IMR-90 (cell line): ENCODE data around the gene C1QL4. TPM values are rescaled to one million over a fixed set of nuclear protein-coding genes. Genes with fewer than 3 reads are reported as not detected.
"Not testable (repeated sequence)": the region's sequence is repeated elsewhere in the genome, so short reads cannot be mapped to it uniquely, and the experiment has no call there.

Experiments used
- ATAC-seq: fragments of 200-7000 bp; cut with Tn5 transposase; 2 replicates; pipeline ENCODE4 v1.9.1; 2020; ENCODE audit warnings: low read depth, mild to moderate bottlenecking, moderate library complexity
- BruUV-seq: library from RNA; stranded (reverse); fragments of 400-500 nt; replicated peaks from 2 replicates; lab custom pipeline; 2021; lab: Mats Ljungman, UMichigan
- CTCF ChIA-PET: fragments of 300-600 bp; formaldehyde crosslinking; extraction: SDS; loops from one replicate; lab custom pipeline; 2021; ENCODE audit warnings: antibody characterized with exemption; lab: Yijun Ruan, JAX
- POLR2A ChIA-PET: fragments of 300-600 bp; sonication (Branson Sonifier 250); formaldehyde crosslinking; loops from one replicate; lab custom pipeline; 2022; ENCODE audit warnings: antibody characterized with exemption; ENCODE audit not compliant: unreplicated experiment; lab: Charles Lee
- DNase-seq: peaks from one replicate; pipeline ENCODE4 v3.0.0; 2013
- H2AFZ ChIP-seq: replicated peaks from 2 replicates; pipeline ENCODE3; 2013; ENCODE audit warnings: low read length, mild to moderate bottlenecking; ENCODE audit not compliant: poor library complexity
- H2AK5ac ChIP-seq: 2 replicates; pipeline ENCODE4 v1.6.1; 2013; ENCODE audit warnings: low read depth, low read length, inconsistent platforms
- H2AK9ac ChIP-seq: replicated peaks from 2 replicates; pipeline ENCODE3; 2013; ENCODE audit warnings: mild to moderate bottlenecking, low read depth, low read length, moderate library complexity; ENCODE audit not compliant: poor library complexity
- H2BK120ac ChIP-seq: 2 replicates; pipeline ENCODE4 v1.6.1; 2013; ENCODE audit warnings: low read depth, low read length, inconsistent platforms
- H2BK15ac ChIP-seq: 3 replicates; pipeline ENCODE4 v1.6.1; 2013; ENCODE audit warnings: low read depth, low read length, inconsistent platforms
- H2BK20ac ChIP-seq: 2 replicates; pipeline ENCODE4 v1.6.1; 2013; ENCODE audit warnings: low read depth, mild to moderate bottlenecking, inconsistent platforms, low read length, moderate library complexity
- H2BK5ac ChIP-seq: 2 replicates; pipeline ENCODE4 v1.6.1; 2013; ENCODE audit warnings: mild to moderate bottlenecking, low read depth, low read length, inconsistent platforms; ENCODE audit not compliant: poor library complexity, severe bottlenecking
- H3K14ac ChIP-seq: replicated peaks from 2 replicates; pipeline ENCODE4 v1.6.1; 2013; ENCODE audit warnings: low read depth, low read length, inconsistent platforms
- H3K18ac ChIP-seq: 2 replicates; pipeline ENCODE4 v1.6.1; 2013; ENCODE audit warnings: low read depth, low read length, control low read depth
- H3K23ac ChIP-seq: 2 replicates; pipeline ENCODE4 v1.6.1; 2013; ENCODE audit warnings: low read depth, low read length, inconsistent platforms
- H3K27ac ChIP-seq: 2 replicates; pipeline ENCODE4 v1.5.1; 2013; ENCODE audit warnings: mild to moderate bottlenecking, control low read depth, low read length; ENCODE audit not compliant: insufficient read depth
- H3K27me3 ChIP-seq: 2 replicates; pipeline ENCODE4 v1.6.1; 2013; ENCODE audit warnings: low read length; ENCODE audit not compliant: control insufficient read depth, insufficient read depth
- H3K36me3 ChIP-seq: 2 replicates; pipeline ENCODE4 v1.6.1; 2013; ENCODE audit warnings: low read length, mixed read lengths; ENCODE audit not compliant: control insufficient read depth, insufficient read depth
- H3K4ac ChIP-seq: 2 replicates; pipeline ENCODE4 v1.6.1; 2013; ENCODE audit warnings: low read depth, low read length, inconsistent platforms
- H3K4me1 ChIP-seq: 2 replicates; pipeline ENCODE4 v1.6.1; 2013; ENCODE audit warnings: low read length, mixed read lengths; ENCODE audit not compliant: control insufficient read depth, insufficient read depth
- H3K4me2 ChIP-seq: 2 replicates; pipeline ENCODE4 v1.6.1; 2013; ENCODE audit warnings: low read depth, mild to moderate bottlenecking, control low read depth, low read length, moderate library complexity
- H3K4me3 ChIP-seq: 2 replicates; pipeline ENCODE4 v1.5.1; 2013; ENCODE audit warnings: low read depth, mild to moderate bottlenecking, control low read depth, low read length, moderate library complexity; ENCODE audit not compliant: insufficient read depth
- H3K56ac ChIP-seq: 2 replicates; pipeline ENCODE4 v1.6.1; 2013; ENCODE audit warnings: low read length, inconsistent platforms; ENCODE audit not compliant: insufficient read depth; ENCODE audit errors: extremely low read depth
- H3K79me1 ChIP-seq, 2 experiments: 2 replicates each; pipeline ENCODE4 v1.6.1; 2013; ENCODE audit warnings: low read length in 2 of 2, inconsistent platforms in 1 of 2, low read depth in 1 of 2
- H3K9ac ChIP-seq: 2 replicates; pipeline ENCODE4 v1.6.1; 2013; ENCODE audit warnings: low read depth, low read length, control low read depth
- H3K9me1 ChIP-seq: 2 replicates; pipeline ENCODE4 v1.6.1; 2013; ENCODE audit warnings: low read length, inconsistent platforms; ENCODE audit not compliant: insufficient read depth
- H3K9me3 ChIP-seq: 2 replicates; pipeline ENCODE4 v1.6.1; 2013; ENCODE audit warnings: low read length; ENCODE audit not compliant: control insufficient read depth, insufficient read depth
- H4K20me1 ChIP-seq: 2 replicates; pipeline ENCODE4 v1.6.1; 2013; ENCODE audit warnings: low read length, inconsistent platforms; ENCODE audit not compliant: insufficient read depth
- H4K5ac ChIP-seq: 2 replicates; pipeline ENCODE4 v1.6.1; 2013; ENCODE audit warnings: mild to moderate bottlenecking, low read depth, low read length, control low read depth
- H4K8ac ChIP-seq, 2 experiments: 2 replicates each; pipeline ENCODE4 v1.6.1; 2013; ENCODE audit warnings: low read depth in 2 of 2, low read length in 2 of 2, control low read depth in 1 of 2, inconsistent platforms in 1 of 2
- H4K91ac ChIP-seq: 2 replicates; pipeline ENCODE4 v1.6.1; 2013; ENCODE audit warnings: low read depth, low read length, inconsistent platforms; ENCODE audit not compliant: insufficient read depth
- WGBS, 2 experiments: methylation state at CpG; one replicate each; pipeline versions ENCODE4 v1.1.5 to v1.1.7; 2013; ENCODE audit warnings: missing lambda C conversion rate in 2 of 2; ENCODE audit not compliant: insufficient read length in 1 of 2; ENCODE audit errors: extremely low coverage in 2 of 2; 5-methylcytosine and 5-hydroxymethylcytosine counted together
- dilution Hi-C: fragments of 300-500 bp; cut with HindIII; formaldehyde crosslinking; loops from one replicate; pipeline ENCODE4 v1.14.3; 2018; ENCODE audit warnings: low sequenced_read_pairs; ENCODE audit not compliant: unreplicated experiment
- in situ Hi-C: fragments of 300-500 bp; cut with MboI; formaldehyde crosslinking; loops from 3 replicates; pipeline ENCODE4 v1.14.3; 2019; ENCODE audit warnings: low sequenced_read_pairs, inconsistent platforms, mixed read lengths
- intact Hi-C: fragments of 100-400 bp; cut with micrococcal nuclease; formaldehyde crosslinking; loops from 2 replicates; pipeline ENCODE4 v1.10.0; 2022
- polyA plus RNA-seq, 3 experiments: library from polyadenylated mRNA; depleted of rRNA; stranded (reverse); fragments of >200 nt; gene quantifications; 2 replicates each; pipeline ENCODE4 v1.2.3, GENCODE V29; 2012; ENCODE audit warnings: low replicate concordance in 1 of 3
- total RNA-seq: library from RNA; depleted of rRNA; stranded (reverse); fragments of >200 nt; gene quantifications from 2 replicates; pipeline ENCODE4 v1.2.3, GENCODE V29; 2012

Gene C1QL4
- total and polyA plus RNA-seq, 2 of the 4 experiments (the other 2 are of a cell fraction): 0.18 to 0.46 TPM

GRCh38 chr12:49333778-49334177 is 3.2 kb downstream of the C1QL4 start:
- H2AK5ac ChIP-seq, H3K23ac ChIP-seq, H3K56ac ChIP-seq, ATAC-seq, H2BK15ac ChIP-seq, H4K5ac ChIP-seq, H3K14ac ChIP-seq, H4K20me1 ChIP-seq, H3K9ac ChIP-seq, H3K9me1 ChIP-seq, H3K9me3 ChIP-seq, H2AFZ ChIP-seq, POLR2A ChIA-PET, H4K91ac ChIP-seq, H2BK5ac ChIP-seq, H3K4me1 ChIP-seq, H3K4me2 ChIP-seq, H4K8ac ChIP-seq, H3K4me3 ChIP-seq, H2BK20ac ChIP-seq, H3K27ac ChIP-seq, H2BK120ac ChIP-seq, BruUV-seq, DNase-seq, dilution Hi-C loops, H3K36me3 ChIP-seq, H3K79me1 ChIP-seq, in situ Hi-C loops, H2AK9ac ChIP-seq, H3K18ac ChIP-seq, intact Hi-C loops, H3K4ac ChIP-seq: not testable (repeated sequence)
- H3K27me3 ChIP-seq: peaks cover 42% of the 10 kb centered on the region
- CTCF ChIA-PET: interaction anchor here (1.2 to 3.6 kb wide), 2 partner anchors 8 to 14 kb away, joined by 3 to 24 read pairs; no protein-coding TSS in a partner anchor
- no CpG with 5 or more reads among the region's 21 CpGs for WGBS, 2 experiments
